HFF-Myc (cell line): ENCODE data around the gene MDFI.

Experiments
- DNase-seq: peaks from one replicate; pipeline ENCODE4 v3.0.0-alpha.2; 2011; ENCODE audit warnings: low read depth; ENCODE audit errors: extremely low read depth
- H3K4me3 ChIP-seq: replicated peaks from 2 replicates; pipeline ENCODE4 v1.5.1; 2011; ENCODE audit warnings: low read depth, mild to moderate bottlenecking, control low read depth, low read length
- TF ChIP-seq, protein P1 (sequence below): IDR thresholded peaks from 2 replicates; pipeline ENCODE4 v1.5.1; 2012; ENCODE audit warnings: mild to moderate bottlenecking, low read depth, low read length, control low read depth; ENCODE audit errors: missing control alignments

Gene MDFI

DNA sequence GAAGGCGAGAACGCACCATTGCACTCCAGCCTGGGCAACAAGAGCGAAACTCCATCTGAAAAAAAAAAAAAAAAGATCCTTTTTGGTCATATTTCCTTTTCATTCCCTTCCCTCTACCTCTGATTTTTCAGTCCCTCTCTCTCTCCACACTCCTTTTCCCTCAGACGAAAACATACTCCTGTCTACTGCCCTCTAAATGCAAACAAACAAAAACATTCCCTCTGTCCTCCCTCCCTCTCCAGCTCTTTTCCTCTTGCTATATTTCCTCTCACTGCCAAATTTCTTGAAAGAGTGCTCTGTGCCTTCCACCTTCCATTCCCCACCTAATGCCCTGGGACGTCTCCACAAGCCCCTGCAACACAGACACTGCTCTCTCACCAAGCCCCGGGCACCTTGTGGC is 14.9 kb upstream of the MDFI start:
- DNase-seq = no peak
- no peak overlapping the region for H3K4me3 ChIP-seq
- TF ChIP-seq, protein P1, sequence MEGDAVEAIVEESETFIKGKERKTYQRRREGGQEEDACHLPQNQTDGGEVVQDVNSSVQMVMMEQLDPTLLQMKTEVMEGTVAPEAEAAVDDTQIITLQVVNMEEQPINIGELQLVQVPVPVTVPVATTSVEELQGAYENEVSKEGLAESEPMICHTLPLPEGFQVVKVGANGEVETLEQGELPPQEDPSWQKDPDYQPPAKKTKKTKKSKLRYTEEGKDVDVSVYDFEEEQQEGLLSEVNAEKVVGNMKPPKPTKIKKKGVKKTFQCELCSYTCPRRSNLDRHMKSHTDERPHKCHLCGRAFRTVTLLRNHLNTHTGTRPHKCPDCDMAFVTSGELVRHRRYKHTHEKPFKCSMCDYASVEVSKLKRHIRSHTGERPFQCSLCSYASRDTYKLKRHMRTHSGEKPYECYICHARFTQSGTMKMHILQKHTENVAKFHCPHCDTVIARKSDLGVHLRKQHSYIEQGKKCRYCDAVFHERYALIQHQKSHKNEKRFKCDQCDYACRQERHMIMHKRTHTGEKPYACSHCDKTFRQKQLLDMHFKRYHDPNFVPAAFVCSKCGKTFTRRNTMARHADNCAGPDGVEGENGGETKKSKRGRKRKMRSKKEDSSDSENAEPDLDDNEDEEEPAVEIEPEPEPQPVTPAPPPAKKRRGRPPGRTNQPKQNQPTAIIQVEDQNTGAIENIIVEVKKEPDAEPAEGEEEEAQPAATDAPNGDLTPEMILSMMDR = no peak

DNA sequence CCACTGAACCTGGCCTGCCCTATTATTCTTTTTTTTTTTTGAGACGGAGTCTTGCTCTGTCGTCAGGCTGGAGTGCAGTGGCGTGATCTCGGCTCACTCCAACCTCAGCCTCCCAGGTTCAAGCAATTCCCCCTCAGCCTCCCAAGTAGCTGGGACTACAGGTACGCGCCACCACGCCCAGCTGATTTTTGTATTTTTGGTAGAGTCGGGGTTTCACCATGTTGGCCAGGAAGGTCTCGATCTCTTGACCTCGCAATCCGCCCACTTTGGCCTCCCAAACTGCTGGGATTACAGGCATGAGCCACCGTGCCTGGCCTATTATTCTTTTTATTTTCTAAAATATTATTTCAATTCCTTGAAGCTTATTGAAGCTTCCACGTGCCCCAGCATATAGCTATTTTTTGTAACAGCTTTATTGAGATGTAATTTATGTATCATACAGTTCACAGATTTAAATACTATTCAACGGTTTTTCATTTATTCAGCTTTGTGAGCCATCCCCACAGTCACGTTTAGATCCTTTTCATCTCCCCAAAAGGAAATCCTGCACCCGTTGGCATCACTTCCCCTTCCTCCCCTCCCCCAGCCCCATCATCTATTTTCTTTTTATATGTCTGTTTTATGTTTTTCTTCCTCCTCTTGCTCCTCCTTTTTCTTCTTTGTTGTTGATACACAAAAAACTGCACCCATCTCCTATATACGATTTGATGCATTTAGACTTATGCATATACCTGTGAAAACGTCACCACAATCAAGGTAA is 13.5 kb upstream of the MDFI start:
- DNase-seq = no peak
- TF ChIP-seq, protein P1 = no peak
- no peak overlapping the region for H3K4me3 ChIP-seq

DNA sequence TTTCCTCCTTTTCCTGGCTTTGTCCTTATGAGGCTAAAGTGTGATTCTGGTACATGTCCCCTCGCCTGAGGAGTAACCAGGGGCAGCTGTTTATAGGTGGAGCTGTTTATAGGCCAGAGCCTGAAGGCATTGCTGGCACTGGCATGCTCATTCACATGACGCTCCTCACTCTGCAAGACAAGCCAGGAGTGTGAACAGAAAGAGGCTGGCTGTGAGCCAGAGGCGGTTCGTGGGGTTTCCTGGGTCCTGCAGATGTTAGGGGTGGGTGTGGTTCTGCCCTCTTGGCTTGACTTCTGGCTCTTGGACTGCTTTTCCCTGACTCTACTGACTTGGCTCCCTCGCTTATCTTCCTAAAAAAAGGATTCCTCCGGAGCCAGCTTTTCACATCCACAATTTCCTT is 12.8 kb upstream of the MDFI start:
- no peak overlapping the region for H3K4me3 ChIP-seq
- TF ChIP-seq, protein P1 = no peak
- no peak for DNase-seq

DNA sequence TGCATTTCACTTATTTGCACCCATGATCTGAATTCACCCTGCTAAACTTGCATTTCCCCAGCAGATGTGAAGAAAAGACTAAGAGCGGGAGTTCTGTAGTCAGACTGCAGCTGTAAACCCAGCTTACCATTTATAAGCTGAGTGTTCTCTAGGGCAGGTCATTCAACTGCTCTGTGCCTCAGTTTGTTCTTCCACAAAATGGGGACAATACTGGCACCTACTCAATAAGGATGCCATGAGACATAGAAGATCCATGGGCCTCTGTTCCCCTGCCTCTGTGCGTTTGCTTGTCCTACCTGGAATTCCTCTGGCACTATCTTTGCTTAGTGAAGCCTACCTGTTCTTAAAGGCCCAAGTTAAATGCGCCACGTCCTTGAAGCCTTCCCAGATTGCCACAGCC is 12.2 kb upstream of the MDFI start:
- TF ChIP-seq, protein P1 = no peak
- no peak overlapping the region for H3K4me3 ChIP-seq
- no peak for DNase-seq

DNA sequence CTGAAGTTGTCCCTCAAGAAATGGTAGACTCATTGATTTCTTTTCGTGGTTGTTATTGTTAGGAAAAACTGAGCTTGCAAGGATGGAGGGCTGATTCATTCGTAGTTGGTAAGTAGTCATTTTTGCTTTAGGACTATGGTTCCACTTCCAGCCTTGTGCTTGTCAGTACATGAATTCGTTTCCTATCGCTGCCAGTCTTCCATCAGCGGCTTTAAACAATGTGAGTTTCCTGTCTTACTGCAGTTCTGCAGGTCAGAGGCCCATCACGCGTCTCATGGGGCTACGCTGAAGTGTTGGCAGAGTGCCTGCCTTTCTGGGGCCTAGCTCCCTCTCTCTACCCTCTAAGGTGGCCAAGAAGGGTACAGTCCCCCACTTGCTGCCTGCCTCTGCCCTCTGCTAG is 11.4 kb upstream of the MDFI start:
- TF ChIP-seq, protein P1 = no peak
- H3K4me3 ChIP-seq = no peak overlapping the region
- DNase-seq = no peak

DNA sequence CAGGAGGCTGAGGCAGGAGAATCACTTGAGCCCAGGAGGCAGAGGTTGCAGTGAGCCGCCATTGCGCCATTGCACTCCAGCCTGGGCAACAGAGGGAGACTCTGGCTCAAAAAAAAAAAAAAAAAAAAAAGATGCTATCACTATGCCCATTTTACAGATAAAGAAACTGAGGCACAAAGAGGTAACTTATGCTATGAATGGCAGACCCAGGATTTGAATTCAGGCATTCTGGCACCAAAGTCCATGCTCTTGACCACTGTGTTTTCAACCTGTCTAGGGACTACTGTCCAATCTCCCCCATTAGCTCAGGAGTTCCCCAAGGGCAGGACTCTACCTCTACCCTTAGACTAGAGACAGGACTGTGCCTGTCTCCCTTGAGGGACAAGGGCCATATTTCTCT is 9.1 kb upstream of the MDFI start:
- no peak overlapping the region for H3K4me3 ChIP-seq
- TF ChIP-seq, protein P1 = no peak
- DNase-seq = no peak

DNA sequence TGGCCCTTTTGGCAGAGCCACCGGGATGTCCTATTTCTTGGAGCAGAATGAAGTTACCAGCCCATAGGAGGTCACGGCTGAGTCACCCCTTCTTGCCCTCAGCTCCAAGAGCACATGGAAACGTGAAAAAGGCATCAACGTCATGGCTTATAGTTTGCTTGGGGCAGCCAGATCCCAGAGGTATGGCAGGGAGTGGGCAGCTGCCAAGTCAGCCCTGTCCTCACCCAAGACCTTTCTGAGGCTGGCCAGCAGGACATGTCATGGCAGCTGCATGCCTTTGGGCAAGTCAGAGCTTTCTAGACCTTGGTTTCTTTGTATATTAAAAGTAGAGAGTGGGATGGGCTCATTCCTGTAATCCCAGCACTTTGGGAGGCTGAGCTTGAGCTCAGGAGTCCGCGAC is 8.2 kb upstream of the MDFI start:
- TF ChIP-seq, protein P1 = no peak
- H3K4me3 ChIP-seq = no peak overlapping the region
- no peak for DNase-seq
